Activated naive CD4-positive, alpha-beta T cell treated with anti-CD3 and anti-CD28 coated beads, Interleukin-2, amount 50 U/mL, for 24 hours (primary cell): Measurements from ENCODE around the gene SMAD2.
A peak's percentile ranks its signal among the peaks of the same experiment; 100 is the strongest.
"Not testable (repeated sequence)": the region's sequence is repeated elsewhere in the genome, so short reads cannot be mapped to it uniquely, and the experiment has no call there.

Experiments used
- H3K27ac Mint-ChIP-seq: one replicate; pipeline ENCODE4 v1.8.0; 2021; ENCODE audit warnings: mild to moderate bottlenecking, mixed read lengths
- H3K27me3 Mint-ChIP-seq: one replicate; pipeline ENCODE4 v1.8.0; 2021; ENCODE audit warnings: mixed read lengths
- H3K36me3 Mint-ChIP-seq: one replicate; pipeline ENCODE4 v1.8.0; 2021; ENCODE audit warnings: mixed read lengths
- H3K4me1 Mint-ChIP-seq: one replicate; pipeline ENCODE4 v1.8.0; 2021; ENCODE audit warnings: mixed read lengths
- H3K4me3 Mint-ChIP-seq: one replicate; pipeline ENCODE4 v1.8.0; 2021; ENCODE audit warnings: mild to moderate bottlenecking, mixed read lengths
- H3K9me3 Mint-ChIP-seq: one replicate; pipeline ENCODE4 v1.8.0; 2021; ENCODE audit warnings: mixed read lengths

SMAD2 gene

DNA sequence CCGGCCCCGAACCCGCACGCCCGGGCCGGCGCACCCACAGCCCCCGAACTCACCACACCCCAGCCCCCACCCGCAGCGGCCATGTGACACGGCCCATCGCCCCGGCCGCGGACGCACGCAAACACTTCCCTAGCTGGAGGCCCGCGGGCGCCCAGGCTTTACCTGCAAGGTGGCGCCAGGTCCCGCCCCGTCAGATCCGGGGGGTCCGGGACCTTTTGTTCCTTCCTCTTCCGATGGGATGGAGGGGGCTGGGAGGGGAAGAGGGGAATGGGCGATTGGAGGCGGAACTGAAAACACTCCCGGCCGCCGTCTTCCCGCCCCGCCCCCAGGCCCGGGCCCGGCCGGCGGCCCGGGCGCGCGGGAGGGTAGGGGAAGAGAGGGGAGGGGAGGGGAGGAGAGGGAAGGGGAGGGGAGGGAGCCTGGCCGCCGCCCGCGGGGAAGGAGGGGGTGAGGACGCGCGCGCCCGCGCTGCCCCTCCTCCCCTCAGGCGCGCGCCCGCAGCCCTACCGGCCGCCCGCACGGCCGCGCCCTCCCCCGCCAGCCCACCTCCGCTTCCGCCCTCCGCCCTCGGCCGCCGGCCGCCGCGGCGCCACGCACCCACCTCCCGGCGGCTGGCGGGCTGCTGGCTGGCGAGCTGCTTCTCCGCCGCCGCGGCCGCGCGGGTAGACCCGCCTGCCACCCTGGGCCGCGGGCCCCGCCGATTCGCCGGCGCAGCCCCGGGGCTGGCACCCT, at the start of gene SMAD2:
TSS of gene SMAD2 (minus strand) at position 461 of the 732 bp plus-strand sequence. CDS start 33,903 bp downstream, outside the sequence.
- Mint-ChIP-seq H3K27ac (peak within 1 kb of the TSS; percentile 93), H3K4me1 (peaks cover 49% of the 10 kb centered on the region), H3K36me3 (peaks cover 2% of the 10 kb centered on the region), H3K27me3 (no peaks in the 10 kb centered on the region), H3K9me3 (no peaks in the 10 kb centered on the region), H3K4me3 (peak within 1 kb of the TSS; percentile 90)

DNA sequence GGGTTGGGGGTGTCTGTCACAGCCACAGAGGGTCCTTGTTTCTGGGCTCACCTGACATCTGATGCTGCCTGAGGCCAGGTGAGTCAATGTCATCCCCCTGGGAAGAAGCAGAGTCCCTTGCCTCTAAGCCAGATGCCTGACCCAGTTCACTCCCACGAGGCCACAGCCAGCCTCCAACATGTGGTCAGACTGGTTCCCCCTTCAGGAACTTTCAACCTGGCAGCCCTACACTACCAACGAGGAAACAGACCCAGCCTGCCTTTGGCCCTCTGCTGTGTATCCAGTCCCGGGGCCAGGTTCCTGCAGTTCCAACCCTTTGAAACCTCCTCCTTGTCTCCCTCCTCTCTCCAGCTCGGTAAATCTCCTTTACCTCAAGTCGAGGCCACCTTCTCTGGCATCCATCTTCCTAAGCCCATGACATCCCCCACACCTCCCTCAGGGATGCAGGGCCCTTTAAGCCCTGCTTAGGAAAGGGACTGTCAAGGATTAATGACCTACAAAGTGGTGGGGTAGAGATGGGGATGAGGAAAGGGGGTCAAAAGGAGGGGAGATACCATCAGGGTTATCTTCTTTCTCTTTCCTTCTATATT, 49.2 kb upstream of the SMAD2 start:
- H3K27me3 Mint-ChIP-seq: no peaks in the 10 kb centered on the region
- no peaks in the 10 kb centered on the region for H3K4me1 Mint-ChIP-seq
- H3K9me3 Mint-ChIP-seq: no peaks in the 10 kb centered on the region
- no peak overlapping the region for H3K4me3 Mint-ChIP-seq
- no peaks in the 10 kb centered on the region for H3K36me3 Mint-ChIP-seq
- no peak overlapping the region for H3K27ac Mint-ChIP-seq

DNA sequence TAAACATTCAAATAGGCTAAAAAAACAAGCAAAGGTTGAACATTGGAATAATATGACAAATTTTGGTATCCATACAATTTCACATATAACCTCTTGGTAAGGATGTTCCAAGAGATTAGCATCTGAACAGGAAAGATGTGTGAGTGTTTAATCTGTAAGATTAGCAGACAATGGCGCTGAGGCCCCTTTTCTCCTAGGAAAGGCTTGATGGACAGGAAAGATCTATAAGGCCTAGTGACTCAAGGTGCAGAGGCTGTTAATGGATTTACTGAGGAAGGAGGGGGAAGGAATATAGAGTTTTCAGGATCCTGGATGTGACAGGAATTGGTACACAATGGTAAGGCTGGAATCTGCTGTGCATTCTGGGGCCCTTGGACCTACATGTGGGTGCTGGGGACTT, 48.1 kb upstream of the SMAD2 start:
- Mint-ChIP-seq H3K36me3 (no peaks in the 10 kb centered on the region), H3K27me3 (peaks cover 4% of the 10 kb centered on the region), H3K27ac (no peak overlapping the region), H3K4me1 (no peaks in the 10 kb centered on the region), H3K4me3 (no peak overlapping the region), H3K9me3 (no peaks in the 10 kb centered on the region)

DNA sequence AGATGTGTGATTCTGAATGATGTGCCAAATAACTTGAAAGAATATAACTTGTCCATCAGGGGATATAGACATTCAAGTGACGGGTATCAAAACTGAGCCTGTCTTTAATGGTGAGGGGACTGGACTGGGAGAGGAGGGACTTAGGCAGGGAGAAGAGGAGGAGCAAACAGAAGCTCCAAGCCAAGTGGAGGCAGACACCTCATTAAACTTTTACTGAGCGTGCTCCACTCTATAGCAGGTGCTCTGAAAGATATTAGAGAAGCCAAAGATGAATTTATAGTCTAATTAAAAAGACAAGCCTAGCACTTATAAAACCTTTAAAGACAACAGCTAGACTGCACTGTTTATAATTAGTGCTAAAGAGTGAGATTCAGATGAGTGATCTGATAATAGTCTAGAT, 47.7 kb upstream of the SMAD2 start:
- Mint-ChIP-seq H3K27me3 (peaks cover 4% of the 10 kb centered on the region), H3K27ac (no peak overlapping the region), H3K4me1 (no peaks in the 10 kb centered on the region), H3K36me3 (no peaks in the 10 kb centered on the region), H3K9me3 (no peaks in the 10 kb centered on the region), H3K4me3 (no peak overlapping the region)

DNA sequence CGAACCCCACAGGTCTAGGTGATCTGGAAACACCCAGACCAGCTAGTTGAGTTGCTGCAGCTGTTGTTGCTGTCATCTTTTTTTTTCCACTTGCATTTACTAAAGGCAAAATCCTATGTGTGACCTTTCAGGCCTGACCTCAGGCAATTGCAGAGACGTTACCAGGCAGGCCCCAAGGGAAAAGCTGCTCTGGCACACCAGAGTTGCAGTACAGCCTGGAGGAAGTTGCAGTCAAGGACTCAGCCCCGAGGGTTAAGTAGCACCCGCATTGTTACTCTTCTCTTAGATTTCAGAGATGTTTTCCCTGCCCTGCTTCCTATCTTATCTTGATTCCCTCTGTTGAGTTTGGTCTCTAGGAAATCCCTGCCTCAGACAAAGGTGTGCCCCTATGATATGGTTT, 45.2 kb upstream of the SMAD2 start:
- Mint-ChIP-seq H3K27me3 (peaks cover 4% of the 10 kb centered on the region), H3K27ac (no peak overlapping the region), H3K9me3 (no peaks in the 10 kb centered on the region), H3K4me1 (no peaks in the 10 kb centered on the region), H3K4me3 (no peak overlapping the region), H3K36me3 (no peaks in the 10 kb centered on the region)

DNA sequence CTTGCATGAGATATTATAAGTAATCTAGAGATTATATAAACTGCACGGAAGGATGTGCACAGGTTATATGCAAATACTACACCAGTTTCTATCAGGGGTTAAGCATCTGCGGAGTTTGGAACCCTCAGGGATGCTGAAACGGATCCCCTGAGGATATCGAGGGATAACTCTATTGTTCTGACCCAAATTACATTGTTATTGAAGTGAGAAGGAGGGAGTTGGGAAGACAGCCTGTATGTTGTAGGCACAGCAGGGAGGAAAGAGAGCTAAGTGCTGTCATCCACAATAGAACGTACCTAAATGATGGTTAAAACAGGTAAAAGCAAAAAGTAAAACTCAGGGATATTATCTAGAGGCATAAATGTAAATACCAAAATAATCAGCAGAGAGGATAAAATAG, 44.6 kb upstream of the SMAD2 start:
- peaks cover 4% of the 10 kb centered on the region for H3K27me3 Mint-ChIP-seq
- no peak overlapping the region for H3K4me3 Mint-ChIP-seq
- no peaks in the 10 kb centered on the region for H3K36me3 Mint-ChIP-seq
- H3K4me1 Mint-ChIP-seq: no peaks in the 10 kb centered on the region
- H3K9me3 Mint-ChIP-seq: no peaks in the 10 kb centered on the region
- no peak overlapping the region for H3K27ac Mint-ChIP-seq

DNA sequence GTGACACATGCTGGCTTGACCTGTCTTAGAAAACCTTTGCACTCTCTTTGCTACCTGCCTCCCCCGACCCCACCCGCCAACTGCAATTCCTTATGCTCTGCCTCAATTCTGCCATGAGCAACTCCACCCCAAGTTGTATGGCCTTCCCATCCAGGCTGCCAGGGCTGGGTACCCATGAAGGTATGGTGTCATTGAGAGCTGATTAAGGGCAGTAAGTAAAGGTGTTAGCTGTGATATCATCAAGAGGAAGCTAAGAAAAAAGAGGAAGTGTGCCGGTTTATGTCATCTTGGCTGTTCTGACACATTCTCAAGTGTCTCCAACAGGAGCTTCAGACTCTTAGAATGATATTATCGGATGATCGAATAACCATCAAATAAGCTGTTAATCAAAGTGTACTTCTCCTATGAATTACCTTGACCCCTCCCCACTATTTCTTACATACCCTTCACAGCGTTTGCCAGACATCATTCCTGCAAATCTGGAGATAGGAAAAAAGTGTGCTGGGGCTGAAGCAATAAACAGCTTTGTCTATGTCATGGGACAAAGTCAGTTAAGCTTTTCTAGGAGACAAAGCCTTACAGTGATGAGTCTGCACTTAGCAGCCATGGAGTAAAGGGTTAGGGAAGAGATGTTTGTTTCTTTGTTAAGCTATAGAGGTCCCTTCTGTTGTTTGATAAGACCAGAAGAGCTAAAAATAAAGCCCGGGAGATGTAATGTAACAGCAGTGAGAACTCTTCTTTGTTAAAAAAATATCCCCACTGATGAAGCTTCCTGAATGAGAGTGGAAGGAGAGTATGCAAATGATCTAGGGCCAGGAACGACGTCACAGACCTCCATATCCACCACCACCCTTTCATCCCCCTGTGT, 40.4 kb upstream of the SMAD2 start:
- Mint-ChIP-seq H3K27ac (no peak overlapping the region), H3K4me1 (no peaks in the 10 kb centered on the region), H3K4me3 (no peak overlapping the region), H3K9me3 (no peaks in the 10 kb centered on the region), H3K36me3 (peaks cover 4% of the 10 kb centered on the region), H3K27me3 (peaks cover 4% of the 10 kb centered on the region)

DNA sequence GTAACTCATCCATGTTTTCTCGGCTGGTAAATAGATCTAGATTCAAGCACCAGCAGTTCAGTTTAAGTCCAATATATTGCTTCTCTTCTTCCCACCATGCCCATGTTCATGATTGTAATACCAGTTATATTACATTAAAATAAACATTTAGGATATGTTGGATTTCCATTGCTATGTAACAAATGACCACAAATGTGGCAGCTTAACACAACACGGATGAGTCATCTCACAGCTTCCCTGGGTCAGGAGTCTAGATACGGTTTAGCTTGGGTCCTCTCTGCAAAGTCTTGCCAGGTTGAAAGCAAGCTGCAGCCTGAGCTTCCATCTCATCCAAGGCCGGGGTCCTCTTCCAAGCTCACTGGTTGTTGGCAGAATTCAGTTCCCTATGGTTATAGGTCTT, 39.4 kb upstream of the SMAD2 start:
- peaks cover 4% of the 10 kb centered on the region for H3K27me3 Mint-ChIP-seq
- no peaks in the 10 kb centered on the region for H3K4me1 Mint-ChIP-seq
- H3K9me3 Mint-ChIP-seq: no peaks in the 10 kb centered on the region
- no peak overlapping the region for H3K27ac Mint-ChIP-seq
- H3K4me3 Mint-ChIP-seq: no peak overlapping the region
- peaks cover 4% of the 10 kb centered on the region for H3K36me3 Mint-ChIP-seq

DNA sequence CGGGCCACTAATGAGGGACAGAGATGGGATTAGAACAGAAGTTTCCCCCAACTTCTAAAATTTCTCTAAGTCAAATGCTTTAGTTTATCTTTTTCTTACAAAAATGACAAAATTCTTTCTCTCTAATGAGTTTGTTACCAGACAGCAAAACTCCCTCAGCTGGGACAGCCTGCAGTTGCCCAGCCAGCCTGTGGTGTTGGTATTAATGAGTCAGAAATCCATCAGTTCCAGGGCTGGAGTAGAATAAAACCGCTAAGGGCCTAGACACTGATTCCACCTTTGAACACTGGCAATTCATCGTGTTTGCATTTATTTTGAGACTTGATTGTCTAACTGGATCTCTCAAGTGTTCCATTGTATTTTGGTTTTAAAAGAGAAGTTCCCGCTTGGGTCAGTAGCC, 38.3 kb upstream of the SMAD2 start:
- H3K27me3 Mint-ChIP-seq: no peaks in the 10 kb centered on the region
- H3K4me1 Mint-ChIP-seq: no peaks in the 10 kb centered on the region
- peaks cover 4% of the 10 kb centered on the region for H3K36me3 Mint-ChIP-seq
- no peaks in the 10 kb centered on the region for H3K9me3 Mint-ChIP-seq
- H3K27ac Mint-ChIP-seq: no peak overlapping the region
- H3K4me3 Mint-ChIP-seq: no peak overlapping the region

DNA sequence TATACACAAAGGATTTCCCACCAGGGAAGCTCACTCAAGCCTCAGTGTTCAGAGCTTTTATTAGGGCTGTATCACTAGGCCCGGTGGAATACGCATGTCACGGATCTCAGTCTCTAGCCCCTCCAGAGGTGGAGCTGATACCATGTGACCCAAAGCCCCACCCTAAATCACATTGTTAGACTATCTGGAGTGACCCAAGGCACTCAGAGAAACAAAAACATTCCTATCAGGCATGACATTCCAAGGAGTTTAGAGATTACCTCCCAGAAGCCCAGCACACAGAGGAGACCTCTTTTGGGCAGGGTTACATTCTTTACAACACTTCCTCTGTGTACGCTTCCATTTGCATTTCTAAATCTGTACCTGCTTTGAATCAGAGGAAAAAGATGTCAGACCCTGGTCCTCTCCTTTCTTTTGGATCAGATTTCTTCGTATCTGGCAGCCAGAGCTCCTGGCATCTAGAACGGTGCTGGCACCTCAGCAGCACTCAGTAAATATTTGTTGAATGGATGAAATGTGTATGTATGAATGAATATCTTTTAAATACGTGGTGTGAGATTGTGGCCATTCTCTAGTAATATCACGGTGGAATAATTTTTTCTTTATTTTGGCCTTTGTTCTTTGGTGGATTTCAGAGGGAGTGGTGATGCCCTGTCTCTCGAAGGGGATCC, 37.7 kb upstream of the SMAD2 start:
- H3K27me3 Mint-ChIP-seq: no peaks in the 10 kb centered on the region
- peaks cover 6% of the 10 kb centered on the region for H3K36me3 Mint-ChIP-seq
- no peak overlapping the region for H3K27ac Mint-ChIP-seq
- no peaks in the 10 kb centered on the region for H3K4me1 Mint-ChIP-seq
- no peak overlapping the region for H3K4me3 Mint-ChIP-seq
- H3K9me3 Mint-ChIP-seq: no peaks in the 10 kb centered on the region

DNA sequence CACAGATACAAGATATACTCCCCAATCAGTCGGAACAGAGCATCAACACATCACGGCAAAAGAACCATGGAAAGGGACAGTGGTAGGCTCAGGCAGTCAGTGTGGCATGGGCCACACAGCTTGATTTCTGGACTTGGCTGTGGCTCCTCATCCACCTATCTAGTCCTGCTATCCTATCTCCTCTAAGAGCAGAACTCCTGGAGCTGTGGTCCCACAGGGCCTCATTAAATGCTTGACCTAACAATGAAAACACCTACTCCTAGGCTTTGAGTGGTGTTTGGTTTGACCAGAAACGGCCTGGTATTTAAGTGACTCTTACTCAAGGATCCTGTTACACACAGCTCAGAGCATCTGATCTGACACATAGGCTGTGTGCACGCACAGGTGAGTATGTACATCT, 33.6 kb upstream of the SMAD2 start:
- H3K9me3 Mint-ChIP-seq: peaks cover 18% of the 10 kb centered on the region
- H3K4me1 Mint-ChIP-seq: no peaks in the 10 kb centered on the region
- H3K27ac Mint-ChIP-seq: no peak overlapping the region
- H3K27me3 Mint-ChIP-seq: no peaks in the 10 kb centered on the region
- no peak overlapping the region for H3K4me3 Mint-ChIP-seq
- peaks cover 21% of the 10 kb centered on the region for H3K36me3 Mint-ChIP-seq

DNA sequence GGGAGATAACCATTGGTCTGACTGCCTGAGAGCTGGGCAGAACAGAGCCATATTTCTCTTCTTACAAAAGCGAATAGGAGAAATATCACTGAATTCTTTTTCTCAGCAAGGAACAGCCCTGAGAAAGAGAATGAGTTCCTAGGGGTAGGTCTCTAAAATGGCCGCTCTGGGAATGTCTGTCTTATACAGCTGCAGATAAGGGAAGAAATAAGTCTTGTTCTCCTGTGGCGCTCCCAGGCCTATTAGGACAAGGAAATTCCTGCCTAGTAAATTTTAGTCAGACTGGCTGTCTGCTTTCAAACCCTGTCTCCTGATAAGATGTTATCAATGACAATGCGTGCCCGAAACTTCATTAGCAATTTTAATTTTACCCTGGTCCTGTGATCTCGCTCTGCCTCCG, 30.5 kb upstream of the SMAD2 start:
- Mint-ChIP-seq H3K36me3 (peaks cover 17% of the 10 kb centered on the region), H3K9me3 (peaks cover 18% of the 10 kb centered on the region)
- not testable (repeated sequence) for H3K27ac Mint-ChIP-seq, H3K4me1 Mint-ChIP-seq, H3K27me3 Mint-ChIP-seq, H3K4me3 Mint-ChIP-seq

DNA sequence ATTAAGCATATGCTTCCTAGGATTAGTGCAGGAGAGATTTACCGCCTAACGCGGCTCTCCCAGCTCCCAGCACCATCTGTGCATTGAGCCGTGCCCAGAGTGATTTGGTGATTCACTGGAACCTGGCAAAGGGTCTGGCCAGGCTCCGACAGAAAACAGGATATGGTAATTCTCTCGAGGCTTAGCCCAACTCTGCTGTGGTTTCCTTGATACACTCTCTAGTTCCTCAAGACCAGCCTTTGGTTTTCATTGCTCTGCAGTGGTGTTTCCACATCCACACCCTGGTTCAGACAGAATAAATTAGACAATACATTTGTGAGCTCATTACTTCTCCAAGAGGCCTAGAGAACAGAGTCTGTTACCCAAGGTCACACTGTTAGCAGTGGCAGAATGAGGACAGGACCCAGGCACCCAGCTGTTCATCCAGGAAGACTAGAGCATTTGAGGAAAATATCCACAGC, 23.0 kb upstream of the SMAD2 start:
- Mint-ChIP-seq H3K4me1 (peaks cover 8% of the 10 kb centered on the region), H3K27me3 (no peaks in the 10 kb centered on the region), H3K27ac (peak overlapping the region; percentile 9), H3K9me3 (no peaks in the 10 kb centered on the region), H3K36me3 (no peaks in the 10 kb centered on the region), H3K4me3 (no peak overlapping the region)

DNA sequence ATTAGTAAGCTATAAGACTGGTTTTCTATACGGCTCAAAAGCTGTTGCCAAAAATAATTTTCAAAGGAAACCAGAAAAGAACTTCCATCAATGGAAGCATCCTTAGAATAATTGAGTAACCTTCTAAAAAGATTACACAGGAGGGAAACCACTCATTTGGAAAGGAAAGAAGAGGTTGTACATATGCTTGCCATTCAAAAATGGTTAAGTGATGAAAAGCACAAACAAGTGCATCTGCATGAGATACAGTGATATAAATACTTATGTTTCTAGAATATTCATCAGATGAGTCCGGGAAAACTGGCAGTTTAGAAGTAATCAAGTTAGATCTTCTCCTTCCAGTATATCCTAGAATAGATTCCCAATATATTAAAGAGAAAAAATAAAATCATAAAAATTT, 20.1 kb upstream of the SMAD2 start:
- H3K4me1 Mint-ChIP-seq: peaks cover 11% of the 10 kb centered on the region
- no peaks in the 10 kb centered on the region for H3K27me3 Mint-ChIP-seq
- no peak overlapping the region for H3K4me3 Mint-ChIP-seq
- no peaks in the 10 kb centered on the region for H3K36me3 Mint-ChIP-seq
- H3K9me3 Mint-ChIP-seq: no peaks in the 10 kb centered on the region
- H3K27ac Mint-ChIP-seq: no peak overlapping the region

DNA sequence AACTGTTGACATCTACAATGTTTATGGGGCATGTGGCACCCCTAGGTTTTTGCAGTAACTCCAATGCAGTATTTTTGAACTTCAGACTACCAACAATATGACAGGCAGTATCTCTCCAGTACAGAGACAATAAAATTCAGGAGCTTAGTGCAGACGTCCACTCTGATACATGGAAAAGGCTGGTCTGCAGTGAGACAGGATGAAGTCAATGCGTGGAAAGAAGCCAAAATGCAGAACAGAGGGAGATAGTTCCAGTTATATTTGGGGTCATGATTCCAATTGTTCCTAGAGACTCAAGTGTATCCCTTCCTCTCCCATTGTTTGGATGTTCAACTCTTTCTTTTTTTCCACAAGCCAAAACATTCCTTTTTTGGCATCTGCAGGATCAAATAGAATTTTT, 18.7 kb upstream of the SMAD2 start:
- H3K4me3 Mint-ChIP-seq: no peak overlapping the region
- H3K4me1 Mint-ChIP-seq: peaks cover 13% of the 10 kb centered on the region
- H3K36me3 Mint-ChIP-seq: no peaks in the 10 kb centered on the region
- H3K27me3 Mint-ChIP-seq: no peaks in the 10 kb centered on the region
- H3K27ac Mint-ChIP-seq: no peak overlapping the region
- no peaks in the 10 kb centered on the region for H3K9me3 Mint-ChIP-seq
